CD8-positive, alpha-beta memory T cell (primary cell): Measurements from ENCODE around the gene WNK4. TPM values are rescaled to one million over a fixed set of nuclear protein-coding genes. Genes with fewer than 3 reads are reported as not detected.
A peak's percentile ranks its signal among the peaks of the same experiment; 100 is the strongest.

ENCODE experiments used
- CTCF ChIA-PET: fragments of 350-600 bp; sonication (Branson Sonifier 250); formaldehyde crosslinking; loops from one replicate; lab custom pipeline; 2021; ENCODE audit warnings: antibody characterized with exemption; lab: Charles Lee
- POLR2A ChIA-PET: fragments of 350-600 bp; sonication (Branson Sonifier 250); formaldehyde crosslinking; loops from one replicate; lab custom pipeline; 2021; ENCODE audit warnings: antibody characterized with exemption; lab: Charles Lee
- DNase-seq, 5 donors: peaks; one replicate each; pipeline versions ENCODE4 v3.0.0 to v3.0.0-alpha.2; 2020 to 2022; ENCODE audit warnings: mixed read lengths in 1 of 5
- H3K27ac ChIP-seq: one replicate; pipeline ENCODE4 v1.7.0; 2013; ENCODE audit warnings: low read depth, mild to moderate bottlenecking, low read length, moderate library complexity
- H3K27me3 ChIP-seq: 2 replicates; pipeline ENCODE4 v1.7.0; 2013; ENCODE audit warnings: low read length, mild to moderate bottlenecking; ENCODE audit not compliant: insufficient read depth, poor library complexity, severe bottlenecking
- H3K36me3 ChIP-seq: 2 replicates; pipeline ENCODE4 v1.7.0; 2013; ENCODE audit warnings: mild to moderate bottlenecking, low read length, moderate library complexity; ENCODE audit not compliant: insufficient read depth
- H3K4me1 ChIP-seq: 2 replicates; pipeline ENCODE4 v1.7.0; 2013; ENCODE audit warnings: mild to moderate bottlenecking, low read length, moderate library complexity; ENCODE audit not compliant: insufficient read depth
- H3K4me3 ChIP-seq: 2 replicates; pipeline ENCODE4 v1.7.0; 2013; ENCODE audit warnings: mild to moderate bottlenecking, low read length
- H3K9me3 ChIP-seq: 2 replicates; pipeline ENCODE4 v1.7.0; 2013; ENCODE audit warnings: mild to moderate bottlenecking, low read length
- H3K27ac Mint-ChIP-seq, 8 donors: one replicate each; pipeline ENCODE4 v1.8.0; 2020 to 2021; ENCODE audit warnings: mixed read lengths in 8 of 8, mild to moderate bottlenecking in 6 of 8, inconsistent platforms in 3 of 8, moderate library complexity in 3 of 8
- H3K27me3 Mint-ChIP-seq, 2 donors: one replicate each; pipeline ENCODE4 v1.8.0; 2020 to 2021; ENCODE audit warnings: mixed read lengths in 2 of 2, mild to moderate bottlenecking in 1 of 2, moderate library complexity in 1 of 2
- H3K36me3 Mint-ChIP-seq, 3 donors: one replicate each; pipeline ENCODE4 v1.8.0; 2020 to 2021; ENCODE audit warnings: mixed read lengths in 3 of 3, inconsistent platforms in 1 of 3, mild to moderate bottlenecking in 1 of 3
- H3K4me1 Mint-ChIP-seq, 3 donors: one replicate each; pipeline ENCODE4 v1.8.0; 2020 to 2021; ENCODE audit warnings: mixed read lengths in 3 of 3, inconsistent platforms in 1 of 3, mild to moderate bottlenecking in 1 of 3
- H3K4me3 Mint-ChIP-seq, 7 donors: one replicate each; pipeline ENCODE4 v1.8.0; 2020 to 2021; ENCODE audit warnings: mixed read lengths in 7 of 7, mild to moderate bottlenecking in 6 of 7, moderate library complexity in 4 of 7, inconsistent platforms in 2 of 7
- H3K9me3 Mint-ChIP-seq, 5 donors: one replicate each; pipeline ENCODE4 v1.8.0; 2020 to 2022; ENCODE audit warnings: mixed read lengths in 5 of 5, mild to moderate bottlenecking in 3 of 5, moderate library complexity in 2 of 5, inconsistent platforms in 1 of 5
- polyA plus RNA-seq: library from polyadenylated mRNA; unstranded; fragments of 300-500 nt; fragmentation: Illumina TruSeq; gene quantifications from one replicate; pipeline ENCODE4 v1.2.3, GENCODE V29; 2021
- total RNA-seq, 2 experiments: library from RNA; stranded (reverse); gene quantifications; one replicate each; pipeline ENCODE4 v1.2.3, GENCODE V29; 2021

The WNK4 gene
- total and polyA plus RNA-seq, 3 experiments from 2014 or later, result 0.18 to 0.55 TPM; not detected in 1

DNA sequence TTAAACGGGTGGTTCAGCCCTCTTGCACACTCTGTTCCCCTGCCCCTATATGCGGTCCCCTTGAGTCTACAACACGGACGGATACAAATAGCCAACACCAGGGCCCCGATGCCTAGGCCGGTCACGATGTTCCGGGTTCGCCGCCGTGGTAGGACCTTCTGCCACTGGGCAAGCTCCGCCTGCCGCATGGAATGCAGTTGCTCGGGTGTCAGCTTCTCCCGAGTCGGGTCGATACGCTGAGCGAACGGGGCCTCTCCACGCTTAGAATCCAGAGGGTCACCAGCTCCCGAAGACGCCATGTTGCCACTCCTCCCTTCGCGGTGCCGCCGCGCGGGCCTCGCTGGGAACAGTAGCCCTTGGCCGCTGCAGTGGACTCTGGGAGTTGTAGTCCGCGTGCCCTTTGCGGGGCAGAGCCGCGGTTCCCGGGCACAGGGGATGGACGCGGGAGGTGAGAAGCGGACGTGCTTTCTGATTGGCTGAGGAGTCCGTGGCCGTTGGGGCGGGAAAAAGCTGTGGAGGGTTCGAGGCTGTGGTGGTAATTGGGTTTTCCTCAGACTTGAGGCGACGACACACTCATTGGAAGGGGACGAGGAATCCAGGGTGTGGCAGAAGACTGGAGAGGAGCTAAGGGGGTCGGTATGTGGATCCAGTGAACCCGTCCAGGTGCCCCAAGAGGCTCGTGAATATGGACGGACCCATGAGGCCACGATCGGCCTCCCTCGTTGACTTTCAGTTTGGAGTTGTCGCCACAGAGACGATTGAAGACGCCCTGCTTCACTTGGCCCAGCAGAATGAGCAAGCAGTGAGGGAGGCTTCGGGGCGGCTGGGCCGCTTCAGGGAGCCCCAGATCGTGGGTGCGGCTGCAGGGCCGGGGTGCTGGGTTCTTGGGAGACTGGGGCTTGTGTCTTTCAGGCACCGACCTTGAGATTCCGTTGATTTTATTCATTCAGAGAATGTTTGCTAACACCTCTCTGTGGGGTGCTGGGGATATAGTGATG is 18.3 kb downstream of the WNK4 start, which contains the start of the genes CNTD1 and COA3:
TSS of gene CNTD1 (plus strand) at position 479 of the 998 bp plus-strand sequence. CDS start at position 686, 207 bp downstream.
TSS of gene COA3 (minus strand) at position 322 of the 998 bp plus-strand sequence. CDS start at position 299, 23 bp downstream.
- Histone ChIP-seq H3K4me1 (peaks cover 18% of the 10 kb centered on the region), H3K27ac (peak within 1 kb of the TSS; percentile 27), H3K27me3 (no peaks in the 10 kb centered on the region), H3K9me3 (no peaks in the 10 kb centered on the region), H3K36me3 (no peaks in the 10 kb centered on the region), H3K4me3 (peak within 1 kb of the TSS; percentile 67)
- H3K36me3 Mint-ChIP-seq, result peaks cover 0 to 11% (median 5%) of the 10 kb centered on the region in 3 donors
- H3K9me3 Mint-ChIP-seq, result no peaks in the 10 kb centered on the region
- ChIA-PET POLR2A (interaction anchor here (0.7 to 1.5 kb wide), 3 partner anchors 21 to 26 kb away, joined by 3 to 8 read pairs (median 3); partner anchors contain the start of genes BECN1 and VPS25), CTCF (interaction anchor here (0.7 to 1.0 kb wide), 2 partner anchors 25 to 35 kb away, joined by 3 to 4 read pairs; partner anchors contain the start of gene BECN1)
- H3K4me3 Mint-ChIP-seq, result peak within 1 kb of the TSS; percentile 94 to 97 (median 95)
- H3K4me1 Mint-ChIP-seq, result peaks cover 22 to 31% (median 31%) of the 10 kb centered on the region in 3 donors
- peaks cover 0 to 3% of the 10 kb centered on the region in 2 donors for H3K27me3 Mint-ChIP-seq
- DNase-seq, result peak; percentile 54 to 76 (median 58)
- H3K27ac Mint-ChIP-seq, result peak within 1 kb of the TSS in 7 of 8 donors; percentile 40 to 93 (median 90)

DNA sequence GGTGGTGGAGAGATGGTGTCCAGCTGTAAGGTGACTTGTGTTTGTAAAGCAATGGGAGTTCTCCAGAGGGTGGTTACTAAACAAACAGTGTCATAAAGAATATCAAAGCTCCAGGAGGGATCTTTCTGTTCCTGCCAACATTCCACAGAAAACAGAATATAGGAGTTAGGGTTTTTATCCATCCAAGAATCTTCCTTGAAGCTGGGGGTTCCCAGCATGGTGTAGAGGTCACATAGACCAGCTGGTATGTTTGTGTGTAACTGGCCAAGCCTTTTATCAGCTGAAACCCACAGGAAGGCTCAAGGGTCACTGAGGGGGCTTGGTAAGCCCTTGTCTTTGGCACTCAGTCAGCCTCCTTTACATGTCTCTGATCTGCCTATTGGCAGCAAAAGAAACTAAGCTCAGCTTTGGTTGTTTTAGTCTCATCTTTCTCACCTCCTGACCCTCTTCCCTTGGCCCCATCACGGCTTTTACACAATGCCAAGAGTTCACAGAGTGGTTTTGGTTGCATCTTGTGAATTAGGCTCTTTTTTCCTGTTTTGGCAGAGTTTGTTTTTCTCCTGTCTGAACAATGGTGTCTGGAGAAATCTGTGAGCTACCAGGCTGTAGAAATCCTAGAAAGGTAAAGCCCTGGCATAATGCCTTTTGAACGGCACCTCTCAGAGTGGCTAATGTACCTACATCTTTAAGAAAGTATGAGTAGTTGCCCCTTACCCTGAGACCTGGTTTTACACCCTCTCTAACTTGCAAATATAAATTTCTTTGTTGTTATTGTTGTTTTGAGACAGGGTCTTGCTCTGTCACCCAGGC is 22.9 kb downstream of the WNK4 start:
- DNase-seq, result no peak
- Mint-ChIP-seq H3K27ac (peak overlapping the region in 1 of 8 donors; percentile 78), H3K4me3 (no peak overlapping the region), H3K27me3 (peaks cover 0 to 3% of the 10 kb centered on the region in 2 donors), H3K36me3 (peaks cover 0 to 7% (median 0%) of the 10 kb centered on the region in 3 donors), H3K9me3 (no peaks in the 10 kb centered on the region), H3K4me1 (peaks cover 6 to 10% (median 6%) of the 10 kb centered on the region in 3 donors)
- peaks cover 4% of the 10 kb centered on the region for H3K4me1 ChIP-seq
- no peak overlapping the region for H3K4me3 ChIP-seq
- no peaks in the 10 kb centered on the region for H3K36me3 ChIP-seq
- no peak overlapping the region for H3K27ac ChIP-seq
- no peaks in the 10 kb centered on the region for H3K27me3 ChIP-seq
- no peaks in the 10 kb centered on the region for H3K9me3 ChIP-seq
- CTCF ChIA-PET, result interaction anchor here (1.9 kb wide), 1 partner anchor 15 kb away, joined by 4 read pairs; no protein-coding TSS in a partner anchor
- POLR2A ChIA-PET, result no interaction called here

DNA sequence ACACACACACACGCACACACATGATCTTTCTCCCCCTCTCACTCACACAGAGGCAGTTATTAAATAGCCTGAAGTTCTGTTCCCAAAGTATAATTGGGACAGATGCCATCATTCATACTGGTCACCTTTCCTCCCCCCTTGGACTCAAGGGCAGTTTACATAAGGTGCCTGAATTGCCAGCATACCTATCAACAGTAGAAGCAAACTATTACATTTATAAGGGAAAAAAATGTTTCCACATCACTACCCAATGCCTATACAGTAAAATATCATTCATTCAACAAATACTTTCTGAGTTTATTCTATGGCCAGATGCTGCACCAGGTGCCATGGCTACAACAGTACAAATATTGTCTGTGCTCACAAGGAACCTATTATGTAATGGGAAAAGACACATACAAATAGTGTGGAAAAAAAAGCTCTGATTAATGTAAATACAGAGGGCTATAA is 24.5 kb downstream of the WNK4 start:
- peak overlapping the region in 1 of 7 donors; percentile 53 for H3K4me3 Mint-ChIP-seq
- peaks cover 1% of the 10 kb centered on the region for H3K36me3 ChIP-seq
- POLR2A ChIA-PET, result no interaction called here
- H3K27ac Mint-ChIP-seq, result peak overlapping the region in 2 of 8 donors; percentile 47 to 69
- H3K27me3 Mint-ChIP-seq, result no peaks in the 10 kb centered on the region
- no peaks in the 10 kb centered on the region for H3K9me3 ChIP-seq
- CTCF ChIA-PET, result interaction anchor here (1.7 kb wide), 1 partner anchor 19 kb away, joined by 4 read pairs; the partner anchor contains the start of gene BECN1
- H3K27me3 ChIP-seq, result no peaks in the 10 kb centered on the region
- no peaks in the 10 kb centered on the region for H3K4me1 ChIP-seq
- peaks cover under 1 to 16% (median 2%) of the 10 kb centered on the region in 3 donors for H3K36me3 Mint-ChIP-seq
- no peak overlapping the region for H3K4me3 ChIP-seq
- no peaks in the 10 kb centered on the region for H3K9me3 Mint-ChIP-seq
- no peak overlapping the region for H3K27ac ChIP-seq
- DNase-seq, result no peak
- H3K4me1 Mint-ChIP-seq, result peaks cover 0 to 1% (median 0%) of the 10 kb centered on the region in 3 donors

DNA sequence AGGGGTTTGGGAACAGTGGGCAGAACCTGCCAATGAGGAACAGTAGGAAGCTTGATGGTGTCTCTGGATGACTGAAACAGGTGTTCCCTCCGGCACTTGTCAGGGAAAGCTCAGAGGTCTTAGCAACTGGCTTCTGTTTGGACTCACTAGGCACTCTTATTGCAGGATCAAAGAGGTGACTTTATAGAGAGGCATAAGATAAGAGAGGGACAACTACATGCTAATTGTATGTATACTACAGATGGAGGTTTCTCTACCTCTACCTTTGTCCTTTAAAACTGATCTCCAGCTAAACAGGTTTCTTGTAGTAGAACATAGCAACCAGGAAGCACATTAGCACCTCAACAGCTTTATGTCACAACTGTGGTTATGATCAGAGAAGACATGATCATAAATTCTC is 25.8 kb downstream of the WNK4 start:
- no peaks in the 10 kb centered on the region for H3K9me3 Mint-ChIP-seq
- Histone ChIP-seq H3K27ac (no peak overlapping the region), H3K36me3 (peaks cover 12% of the 10 kb centered on the region), H3K4me3 (no peak overlapping the region), H3K4me1 (no peaks in the 10 kb centered on the region), H3K27me3 (no peaks in the 10 kb centered on the region), H3K9me3 (no peaks in the 10 kb centered on the region)
- no peaks in the 10 kb centered on the region for H3K27me3 Mint-ChIP-seq
- H3K4me3 Mint-ChIP-seq, result no peak overlapping the region
- POLR2A ChIA-PET, result no interaction called here
- CTCF ChIA-PET, result interaction anchor here (1.7 kb wide), 1 partner anchor 17 kb away, joined by 4 read pairs; the partner anchor contains the start of gene BECN1
- H3K27ac Mint-ChIP-seq, result no peak overlapping the region
- H3K4me1 Mint-ChIP-seq, result no peaks in the 10 kb centered on the region
- peaks cover 4 to 28% (median 7%) of the 10 kb centered on the region in 3 donors for H3K36me3 Mint-ChIP-seq
- DNase-seq, result no peak

DNA sequence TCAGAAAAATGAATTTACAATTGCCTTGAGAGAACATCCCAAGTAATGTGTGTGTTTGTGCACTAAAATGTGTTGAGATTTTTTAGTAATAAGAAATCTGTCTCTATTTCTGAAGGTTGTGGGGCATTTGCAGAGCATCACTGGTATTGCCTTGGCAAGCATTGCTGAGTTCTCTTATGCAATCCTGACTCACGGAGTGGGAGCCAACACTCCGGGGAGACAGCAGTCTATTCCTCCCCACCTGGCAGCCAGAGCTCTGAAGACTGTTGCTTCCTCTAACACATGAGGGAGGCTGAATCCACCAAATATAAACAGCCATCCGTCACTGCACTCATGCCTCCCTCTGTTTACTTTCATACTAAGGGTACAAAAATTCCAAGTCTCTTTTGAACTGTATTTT is 28.8 kb downstream of the WNK4 start:
- H3K4me3 Mint-ChIP-seq, result no peak overlapping the region
- H3K9me3 Mint-ChIP-seq, result no peaks in the 10 kb centered on the region
- ChIA-PET CTCF (interaction anchor here (1.3 kb wide), 1 partner anchor 12 kb away, joined by 3 read pairs; no protein-coding TSS in a partner anchor), POLR2A (no interaction called here)
- Histone ChIP-seq H3K36me3 (peaks cover 24% of the 10 kb centered on the region), H3K27me3 (no peaks in the 10 kb centered on the region), H3K4me3 (no peak overlapping the region), H3K9me3 (no peaks in the 10 kb centered on the region), H3K27ac (no peak overlapping the region), H3K4me1 (no peaks in the 10 kb centered on the region)
- peak overlapping the region in 1 of 8 donors; percentile 32 for H3K27ac Mint-ChIP-seq
- no peaks in the 10 kb centered on the region for H3K4me1 Mint-ChIP-seq
- DNase-seq, result no peak
- no peaks in the 10 kb centered on the region for H3K27me3 Mint-ChIP-seq
- H3K36me3 Mint-ChIP-seq, result peaks cover 6 to 44% (median 13%) of the 10 kb centered on the region in 3 donors

DNA sequence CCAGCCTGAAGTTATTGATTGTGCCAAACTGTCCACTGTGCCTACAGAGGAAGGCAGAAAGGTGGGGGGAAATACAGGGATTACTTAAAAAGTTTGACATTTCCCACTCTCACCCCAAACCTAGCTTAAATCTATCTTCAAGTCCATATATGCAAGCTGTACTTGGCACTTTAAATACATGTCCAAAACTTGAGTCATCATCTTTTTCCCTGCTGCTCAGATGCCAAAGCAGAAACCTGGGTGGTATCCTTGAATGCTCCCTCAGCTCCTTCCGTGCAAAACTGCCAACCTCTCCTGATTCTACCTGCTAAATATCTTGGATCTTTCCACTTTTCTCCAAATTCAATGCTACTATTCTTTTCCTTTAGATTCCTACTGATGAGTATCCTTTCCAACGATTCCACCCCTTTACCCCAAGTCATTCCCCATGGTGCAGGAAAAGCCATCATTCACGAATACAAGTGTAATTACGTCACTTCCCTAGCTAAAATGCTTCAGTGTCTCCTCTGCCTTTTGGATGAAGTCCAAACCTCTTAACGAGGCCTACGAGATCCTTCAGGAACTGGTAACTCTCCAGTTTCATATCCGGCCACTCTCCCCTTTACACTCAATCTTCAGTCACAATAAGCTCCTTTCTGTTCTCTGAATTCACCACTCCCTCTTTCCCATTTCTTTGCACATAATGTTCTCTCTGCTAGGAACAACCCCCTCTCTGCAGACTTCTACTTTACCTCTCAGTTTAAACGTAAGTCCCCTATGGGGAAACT is 34.4 kb downstream of the WNK4 start:
- Mint-ChIP-seq H3K4me1 (peaks cover 0 to 4% (median 3%) of the 10 kb centered on the region in 3 donors), H3K27ac (peak overlapping the region in 1 of 8 donors; percentile 7), H3K27me3 (no peaks in the 10 kb centered on the region), H3K4me3 (no peak overlapping the region), H3K36me3 (peaks cover 8 to 79% (median 26%) of the 10 kb centered on the region in 3 donors), H3K9me3 (no peaks in the 10 kb centered on the region)
- no peak overlapping the region for H3K27ac ChIP-seq
- no peak overlapping the region for H3K4me3 ChIP-seq
- H3K9me3 ChIP-seq, result no peaks in the 10 kb centered on the region
- H3K4me1 ChIP-seq, result no peaks in the 10 kb centered on the region
- H3K36me3 ChIP-seq, result peaks cover 73% of the 10 kb centered on the region
- DNase-seq, result no peak
- H3K27me3 ChIP-seq, result no peaks in the 10 kb centered on the region
- CTCF ChIA-PET, result no interaction called here
- POLR2A ChIA-PET, result interaction anchor here (1.0 kb wide), 1 partner anchor 10 kb away, joined by 3 read pairs; the partner anchor contains the start of gene BECN1
